OCI-LY3 (cell line): ENCODE data around the gene SEPTIN12.

Experiments
- H2AFZ ChIP-seq: fragments of 200-600, 300-600 bp; shearing (Covaris generic); 2 replicates; pipeline ENCODE4 v1.6.0; 2014; ENCODE audit warnings: antibody characterized with exemption, low read depth, low read length
- H3K27ac ChIP-seq: fragments of 200-600, 300-600 bp; sonication (generic); 2 replicates; pipeline ENCODE4 v1.5.1; 2014; ENCODE audit warnings: mild to moderate bottlenecking, low read length, moderate library complexity, mixed read lengths
- H3K27me3 ChIP-seq: fragments of 200-600, 300-600 bp; sonication (generic); 2 replicates; pipeline ENCODE4 v1.6.1; 2014; ENCODE audit warnings: low read depth, low read length, mixed read lengths
- H3K36me3 ChIP-seq: fragments of 200-600, 300-600 bp; sonication (generic); replicated peaks from 2 replicates; pipeline ENCODE3; 2014; ENCODE audit warnings: low read depth, low read length, mixed read lengths
- H3K4me1 ChIP-seq: fragments of 300-600, 200-600 bp; sonication (generic); 2 replicates; pipeline ENCODE4 v1.6.1; 2014; ENCODE audit warnings: low read length, mixed read lengths
- H3K4me2 ChIP-seq: fragments of 200-600, 300-600 bp; sonication (generic); 2 replicates; pipeline ENCODE4 v1.6.1; 2014; ENCODE audit warnings: low read length, mixed read lengths
- H3K4me3 ChIP-seq: fragments of 300-600, 200-600 bp; sonication (generic); 2 replicates; pipeline ENCODE4 v1.5.1; 2014; ENCODE audit warnings: antibody characterized with exemption, mild to moderate bottlenecking, low read length, moderate library complexity
- H3K79me2 ChIP-seq: fragments of 300-600, 200-600 bp; shearing (Covaris generic); 2 replicates; pipeline ENCODE4 v1.6.1; 2014; ENCODE audit warnings: mild to moderate bottlenecking, low read length, mixed read lengths
- H3K9ac ChIP-seq: fragments of 300-600, 200-600 bp; shearing (Covaris generic); 2 replicates; pipeline ENCODE4 v1.6.0; 2014; ENCODE audit warnings: mild to moderate bottlenecking, low read length, moderate library complexity
- H3K9me3 ChIP-seq: fragments of 200-600, 300-600 bp; shearing (Covaris generic); 2 replicates; pipeline ENCODE4 v1.6.1; 2014; ENCODE audit warnings: low read length, mixed read lengths; ENCODE audit not compliant: insufficient read depth
- H4K20me1 ChIP-seq: fragments of 200-600, 300-600 bp; sonication (generic); 2 replicates; pipeline ENCODE4 v1.6.1; 2016; ENCODE audit warnings: low read length, mixed read lengths; ENCODE audit not compliant: insufficient read depth
- CTCF ChIP-seq: fragments of 200-600, 300-600 bp; sonication (generic); IDR thresholded peaks from 2 replicates; pipeline ENCODE4 v1.5.1; 2014; ENCODE audit warnings: antibody characterized with exemption, low read length, low read depth
- EZH2phosphoT487 ChIP-seq: fragments of 200-600 bp; shearing (Covaris generic); IDR thresholded peaks from 2 replicates; pipeline ENCODE4 v1.6.1; 2018; ENCODE audit warnings: antibody characterized with exemption, mixed run types, low read depth

The SEPTIN12 gene

GRCh38 chr16:4783951-4784336 is 4.2 kb downstream of the SEPTIN12 start:
- Histone ChIP-seq H2AFZ (no peak overlapping the region), H3K4me3 (no peak overlapping the region), H3K4me1 (peaks cover 9% of the 10 kb centered on the region), H3K9me3 (no peaks in the 10 kb centered on the region), H3K4me2 (no peak overlapping the region), H4K20me1 (no peaks in the 10 kb centered on the region), H3K27ac (no peak overlapping the region), H3K27me3 (no peaks in the 10 kb centered on the region), H3K36me3 (no peaks in the 10 kb centered on the region), H3K79me2 (no peaks in the 10 kb centered on the region), H3K9ac (no peak overlapping the region)
- TF ChIP-seq CTCF, result no peak
- no peak for TF ChIP-seq EZH2phosphoT487

- Histone ChIP-seq H2AFZ (no peak overlapping the region), H3K4me1 (peaks cover 9% of the 10 kb centered on the region), H3K4me3 (no peak overlapping the region), H3K27me3 (no peaks in the 10 kb centered on the region), H3K79me2 (no peaks in the 10 kb centered on the region), H3K36me3 (no peaks in the 10 kb centered on the region), H4K20me1 (no peaks in the 10 kb centered on the region), H3K9ac (no peak overlapping the region), H3K4me2 (no peak overlapping the region), H3K9me3 (no peaks in the 10 kb centered on the region), H3K27ac (no peak overlapping the region)
- TF ChIP-seq CTCF (no peak), EZH2phosphoT487 (no peak)
These were observed 4.7 kb downstream of the SEPTIN12 start for GRCh38 chr16:4783251-4783950.

- Histone ChIP-seq H3K27me3 (no peaks in the 10 kb centered on the region), H3K4me2 (no peak overlapping the region), H3K4me1 (peaks cover 9% of the 10 kb centered on the region), H3K4me3 (no peak overlapping the region), H4K20me1 (no peaks in the 10 kb centered on the region), H2AFZ (no peak overlapping the region), H3K27ac (no peak overlapping the region), H3K9me3 (no peaks in the 10 kb centered on the region), H3K79me2 (no peaks in the 10 kb centered on the region), H3K36me3 (no peaks in the 10 kb centered on the region), H3K9ac (no peak overlapping the region)
- TF ChIP-seq EZH2phosphoT487, result no peak
- TF ChIP-seq CTCF, result no peak
These were observed 7.9 kb downstream of the SEPTIN12 start for GRCh38 chr16:4780235-4780634.

- no peak for TF ChIP-seq EZH2phosphoT487
- Histone ChIP-seq H3K4me1 (peaks cover 9% of the 10 kb centered on the region), H4K20me1 (no peaks in the 10 kb centered on the region), H3K9ac (no peak overlapping the region), H3K9me3 (no peaks in the 10 kb centered on the region), H3K4me3 (no peak overlapping the region), H3K36me3 (no peaks in the 10 kb centered on the region), H2AFZ (no peak overlapping the region), H3K27ac (no peak overlapping the region), H3K79me2 (no peaks in the 10 kb centered on the region), H3K27me3 (no peaks in the 10 kb centered on the region), H3K4me2 (no peak overlapping the region)
These were observed 10.1 kb downstream of the SEPTIN12 start for GRCh38 chr16:4778050-4778392.
